Measurements from ENCODE around the gene L2HGDH.

The L2HGDH gene

GRCh38 chr14:50262865-50263264, 49.2 kb downstream of the L2HGDH start:
- Histone ChIP-seq H3K9ac (ENCODE audit: low read depth in 1 of 2, low read length in 2 of 2) (no peak overlapping the region), H3K27ac (ENCODE audit: low read depth, low read length) (no peak overlapping the region), H3K4me1 (ENCODE audit: control insufficient read depth in 1 of 2, insufficient read depth in 2 of 2, low read length in 2 of 2) (no peaks in the 10 kb centered on the region), H3K9me3 (ENCODE audit: control insufficient read depth in 1 of 2, low read length in 2 of 2) (no peaks in the 10 kb centered on the region), H3K27me3 (ENCODE audit: control insufficient read depth in 1 of 2, insufficient read depth in 2 of 2, low read length in 2 of 2) (no peaks in the 10 kb centered on the region), H3K36me3 (ENCODE audit: control insufficient read depth in 1 of 2, insufficient read depth in 2 of 2, low read length in 2 of 2) (no peaks in the 10 kb centered on the region), H3K4me3 (ENCODE audit: low read depth in 1 of 2, low read length in 2 of 2) (no peak overlapping the region)

GRCh38 chr14:50260511-50260910, 51.5 kb downstream of the L2HGDH start:
- no peak overlapping the region for H3K27ac ChIP-seq (ENCODE audit: low read depth, low read length)
- H3K27me3 ChIP-seq (ENCODE audit: control insufficient read depth in 1 of 2, insufficient read depth in 2 of 2, low read length in 2 of 2), result no peaks in the 10 kb centered on the region
- no peak overlapping the region for H3K4me3 ChIP-seq (ENCODE audit: low read depth in 1 of 2, low read length in 2 of 2)
- H3K36me3 ChIP-seq (ENCODE audit: control insufficient read depth in 1 of 2, insufficient read depth in 2 of 2, low read length in 2 of 2), result no peaks in the 10 kb centered on the region
- no peaks in the 10 kb centered on the region for H3K4me1 ChIP-seq (ENCODE audit: control insufficient read depth in 1 of 2, insufficient read depth in 2 of 2, low read length in 2 of 2)
- H3K9me3 ChIP-seq (ENCODE audit: control insufficient read depth in 1 of 2, low read length in 2 of 2), result no peaks in the 10 kb centered on the region
- no peak overlapping the region for H3K9ac ChIP-seq (ENCODE audit: low read depth in 1 of 2, low read length in 2 of 2)

GRCh38 chr14:50260072-50260471, 52.0 kb downstream of the L2HGDH start:
- Histone ChIP-seq H3K9me3 (ENCODE audit: control insufficient read depth in 1 of 2, low read length in 2 of 2) (no peaks in the 10 kb centered on the region), H3K27me3 (ENCODE audit: control insufficient read depth in 1 of 2, insufficient read depth in 2 of 2, low read length in 2 of 2) (no peaks in the 10 kb centered on the region), H3K27ac (ENCODE audit: low read depth, low read length) (no peak overlapping the region), H3K4me3 (ENCODE audit: low read depth in 1 of 2, low read length in 2 of 2) (no peak overlapping the region), H3K36me3 (ENCODE audit: control insufficient read depth in 1 of 2, insufficient read depth in 2 of 2, low read length in 2 of 2) (no peaks in the 10 kb centered on the region), H3K9ac (ENCODE audit: low read depth in 1 of 2, low read length in 2 of 2) (no peak overlapping the region), H3K4me1 (ENCODE audit: control insufficient read depth in 1 of 2, insufficient read depth in 2 of 2, low read length in 2 of 2) (no peaks in the 10 kb centered on the region)

GRCh38 chr14:50257732-50258131, 54.3 kb downstream of the L2HGDH start:
- no peak overlapping the region for H3K27ac ChIP-seq (ENCODE audit: low read depth, low read length)
- H3K4me1 ChIP-seq (ENCODE audit: control insufficient read depth in 1 of 2, insufficient read depth in 2 of 2, low read length in 2 of 2), result no peaks in the 10 kb centered on the region
- H3K27me3 ChIP-seq (ENCODE audit: control insufficient read depth in 1 of 2, insufficient read depth in 2 of 2, low read length in 2 of 2), result no peaks in the 10 kb centered on the region
- H3K36me3 ChIP-seq (ENCODE audit: control insufficient read depth in 1 of 2, insufficient read depth in 2 of 2, low read length in 2 of 2), result no peaks in the 10 kb centered on the region
- H3K4me3 ChIP-seq (ENCODE audit: low read depth in 1 of 2, low read length in 2 of 2), result no peak overlapping the region
- H3K9me3 ChIP-seq (ENCODE audit: control insufficient read depth in 1 of 2, low read length in 2 of 2), result no peaks in the 10 kb centered on the region
- no peak overlapping the region for H3K9ac ChIP-seq (ENCODE audit: low read depth in 1 of 2, low read length in 2 of 2)

GRCh38 chr14:50254248-50254647, 57.8 kb downstream of the L2HGDH start:
- H3K27me3 ChIP-seq (ENCODE audit: control insufficient read depth in 1 of 2, insufficient read depth in 2 of 2, low read length in 2 of 2), result no peaks in the 10 kb centered on the region
- H3K4me1 ChIP-seq (ENCODE audit: control insufficient read depth in 1 of 2, insufficient read depth in 2 of 2, low read length in 2 of 2), result no peaks in the 10 kb centered on the region
- no peak overlapping the region for H3K9ac ChIP-seq (ENCODE audit: low read depth in 1 of 2, low read length in 2 of 2)
- no peak overlapping the region for H3K27ac ChIP-seq (ENCODE audit: low read depth, low read length)
- no peak overlapping the region for H3K4me3 ChIP-seq (ENCODE audit: low read depth in 1 of 2, low read length in 2 of 2)
- H3K36me3 ChIP-seq (ENCODE audit: control insufficient read depth in 1 of 2, insufficient read depth in 2 of 2, low read length in 2 of 2), result peaks cover 0 to 4% of the 10 kb centered on the region in 2 donors
- H3K9me3 ChIP-seq (ENCODE audit: control insufficient read depth in 1 of 2, low read length in 2 of 2), result no peaks in the 10 kb centered on the region

GRCh38 chr14:50249136-50249775, 62.8 kb downstream of the L2HGDH start:
- H3K27me3 ChIP-seq (ENCODE audit: control insufficient read depth in 1 of 2, insufficient read depth in 2 of 2, low read length in 2 of 2), result no peaks in the 10 kb centered on the region
- no peaks in the 10 kb centered on the region for H3K4me1 ChIP-seq (ENCODE audit: control insufficient read depth in 1 of 2, insufficient read depth in 2 of 2, low read length in 2 of 2)
- H3K4me3 ChIP-seq (ENCODE audit: low read depth in 1 of 2, low read length in 2 of 2), result no peak overlapping the region
- no peaks in the 10 kb centered on the region for H3K9me3 ChIP-seq (ENCODE audit: control insufficient read depth in 1 of 2, low read length in 2 of 2)
- no peak overlapping the region for H3K9ac ChIP-seq (ENCODE audit: low read depth in 1 of 2, low read length in 2 of 2)
- H3K27ac ChIP-seq (ENCODE audit: low read depth, low read length), result no peak overlapping the region
- peaks cover 0 to 8% of the 10 kb centered on the region in 2 donors for H3K36me3 ChIP-seq (ENCODE audit: control insufficient read depth in 1 of 2, insufficient read depth in 2 of 2, low read length in 2 of 2)

GRCh38 chr14:50247245-50247644, 64.8 kb downstream of the L2HGDH start:
- peaks cover 0 to 8% of the 10 kb centered on the region in 2 donors for H3K36me3 ChIP-seq (ENCODE audit: control insufficient read depth in 1 of 2, insufficient read depth in 2 of 2, low read length in 2 of 2)
- H3K9ac ChIP-seq (ENCODE audit: low read depth in 1 of 2, low read length in 2 of 2), result no peak overlapping the region
- H3K4me3 ChIP-seq (ENCODE audit: low read depth in 1 of 2, low read length in 2 of 2), result no peak overlapping the region
- H3K4me1 ChIP-seq (ENCODE audit: control insufficient read depth in 1 of 2, insufficient read depth in 2 of 2, low read length in 2 of 2), result no peaks in the 10 kb centered on the region
- H3K27ac ChIP-seq (ENCODE audit: low read depth, low read length), result no peak overlapping the region
- no peaks in the 10 kb centered on the region for H3K9me3 ChIP-seq (ENCODE audit: control insufficient read depth in 1 of 2, low read length in 2 of 2)
- H3K27me3 ChIP-seq (ENCODE audit: control insufficient read depth in 1 of 2, insufficient read depth in 2 of 2, low read length in 2 of 2), result no peaks in the 10 kb centered on the region

- Histone ChIP-seq H3K4me3 (ENCODE audit: low read depth in 1 of 2, low read length in 2 of 2) (no peak overlapping the region), H3K4me1 (ENCODE audit: control insufficient read depth in 1 of 2, insufficient read depth in 2 of 2, low read length in 2 of 2) (no peaks in the 10 kb centered on the region), H3K27me3 (ENCODE audit: control insufficient read depth in 1 of 2, insufficient read depth in 2 of 2, low read length in 2 of 2) (no peaks in the 10 kb centered on the region), H3K9me3 (ENCODE audit: control insufficient read depth in 1 of 2, low read length in 2 of 2) (no peaks in the 10 kb centered on the region), H3K27ac (ENCODE audit: low read depth, low read length) (no peak overlapping the region), H3K36me3 (ENCODE audit: control insufficient read depth in 1 of 2, insufficient read depth in 2 of 2, low read length in 2 of 2) (no peaks in the 10 kb centered on the region), H3K9ac (ENCODE audit: low read depth in 1 of 2, low read length in 2 of 2) (no peak overlapping the region)
Measured at GRCh38 chr14:50242566-50243310, 69.3 kb downstream of the L2HGDH start.

GRCh38 chr14:50242096-50242495, 69.9 kb downstream of the L2HGDH start:
- Histone ChIP-seq H3K4me3 (ENCODE audit: low read depth in 1 of 2, low read length in 2 of 2) (no peak overlapping the region), H3K4me1 (ENCODE audit: control insufficient read depth in 1 of 2, insufficient read depth in 2 of 2, low read length in 2 of 2) (no peaks in the 10 kb centered on the region), H3K27ac (ENCODE audit: low read depth, low read length) (no peak overlapping the region), H3K27me3 (ENCODE audit: control insufficient read depth in 1 of 2, insufficient read depth in 2 of 2, low read length in 2 of 2) (no peaks in the 10 kb centered on the region), H3K36me3 (ENCODE audit: control insufficient read depth in 1 of 2, insufficient read depth in 2 of 2, low read length in 2 of 2) (no peaks in the 10 kb centered on the region), H3K9ac (ENCODE audit: low read depth in 1 of 2, low read length in 2 of 2) (no peak overlapping the region), H3K9me3 (ENCODE audit: control insufficient read depth in 1 of 2, low read length in 2 of 2) (no peaks in the 10 kb centered on the region)

- Histone ChIP-seq H3K27ac (ENCODE audit: low read depth, low read length) (no peak overlapping the region), H3K4me3 (ENCODE audit: low read depth in 1 of 2, low read length in 2 of 2) (no peak overlapping the region), H3K27me3 (ENCODE audit: control insufficient read depth in 1 of 2, insufficient read depth in 2 of 2, low read length in 2 of 2) (no peaks in the 10 kb centered on the region), H3K9me3 (ENCODE audit: control insufficient read depth in 1 of 2, low read length in 2 of 2) (no peaks in the 10 kb centered on the region), H3K9ac (ENCODE audit: low read depth in 1 of 2, low read length in 2 of 2) (no peak overlapping the region), H3K36me3 (ENCODE audit: control insufficient read depth in 1 of 2, insufficient read depth in 2 of 2, low read length in 2 of 2) (no peaks in the 10 kb centered on the region), H3K4me1 (ENCODE audit: control insufficient read depth in 1 of 2, insufficient read depth in 2 of 2, low read length in 2 of 2) (peaks cover 0 to under 1% of the 10 kb centered on the region in 2 donors)
Measured at GRCh38 chr14:50237427-50237826, 74.6 kb downstream of the L2HGDH start.
